GM12878 (cell line): Measurements from ENCODE around the gene PLEKHM2. TPM values are rescaled to one million over a fixed set of nuclear protein-coding genes. Genes with fewer than 3 reads are reported as not detected.
A peak's percentile ranks its signal among the peaks of the same experiment; 100 is the strongest.

ENCODE experiments used
- ATAC-seq: fragments of 200-7000 bp; cut with Tn5 transposase; 3 replicates; pipeline ENCODE4 v1.9.1; 2020; ENCODE audit warnings: mild to moderate bottlenecking, moderate library complexity
- BruUV-seq: library from RNA; stranded (reverse); fragments of 400-500 nt; replicated peaks from 2 replicates; lab custom pipeline; 2021; lab: Mats Ljungman, UMichigan
- CTCF ChIA-PET: fragments of 300-600 bp; sonication (Branson Sonifier 250); formaldehyde crosslinking; extraction: SDS; loops from one replicate; lab custom pipeline; 2021; ENCODE audit warnings: inconsistent platforms; lab: Yijun Ruan, JAX
- POLR2A ChIA-PET: fragments of 350-600 bp; formaldehyde crosslinking; extraction: SDS; loops from one replicate; lab custom pipeline; 2021; ENCODE audit warnings: inconsistent platforms; lab: Charles Lee
- RAD21 ChIA-PET: fragments of 300-600 bp; sonication (Branson Sonifier 250); formaldehyde crosslinking; loops from one replicate; lab custom pipeline; 2023; ENCODE audit warnings: antibody characterized with exemption; ENCODE audit not compliant: unreplicated experiment; lab: Charles Lee
- SMC1A ChIA-PET: fragments of 300-600 bp; sonication (Branson Sonifier 250); formaldehyde crosslinking; loops from one replicate; lab custom pipeline; 2023; ENCODE audit not compliant: unreplicated experiment, uncharacterized antibody; lab: Charles Lee
- DNase-seq: peaks from one replicate; pipeline ENCODE4 v3.0.0-alpha.2; 2011; ENCODE audit warnings: low read depth, low spot score
- FAIRE-seq: peaks from 3 replicates; lab custom pipeline; 2011; peaks lifted over from hg19 to GRCh38; lab: Jason Lieb, UNC
- H2AFZ ChIP-seq: 2 replicates; pipeline ENCODE4 v1.6.0; 2011; ENCODE audit warnings: low read depth, low read length, control low read depth; ENCODE audit not compliant: control insufficient read depth
- H3K27ac ChIP-seq: 2 replicates; pipeline ENCODE4 v1.5.1; 2011; ENCODE audit warnings: control low read depth; ENCODE audit not compliant: control insufficient read depth, insufficient read depth
- H3K27me3 ChIP-seq, 2 experiments: replicated peaks in 1 of 2; 2 replicates each; pipeline versions ENCODE4 v1.6.0 to v1.6.1; 2011; ENCODE audit warnings: low read length in 1 of 2; ENCODE audit not compliant: control insufficient read depth in 2 of 2, insufficient read depth in 2 of 2
- H3K36me3 ChIP-seq, 2 experiments: 2 replicates each; pipeline ENCODE4 v1.5.1; 2011; ENCODE audit warnings: low read length in 1 of 2; ENCODE audit not compliant: control insufficient read depth in 2 of 2, insufficient read depth in 2 of 2
- H3K4me1 ChIP-seq: 2 replicates; pipeline ENCODE4 v1.6.1; 2011; ENCODE audit warnings: mild to moderate bottlenecking, low read length, moderate library complexity, mixed read lengths; ENCODE audit not compliant: control insufficient read depth, insufficient read depth
- H3K4me2 ChIP-seq: 2 replicates; pipeline ENCODE4 v1.6.0; 2011; ENCODE audit warnings: control low read depth; ENCODE audit not compliant: control insufficient read depth, insufficient read depth
- H3K4me3 ChIP-seq: fragments of 200-600 bp; sonication (generic); 2 replicates; pipeline ENCODE4 v1.5.1; 2016
- H3K79me2 ChIP-seq: 2 replicates; pipeline ENCODE4 v1.6.0; 2011; ENCODE audit warnings: low read length; ENCODE audit not compliant: control insufficient read depth, insufficient read depth
- H3K9ac ChIP-seq: 2 replicates; pipeline ENCODE4 v1.8.0; 2011; ENCODE audit warnings: low read length, control low read depth, mixed read lengths; ENCODE audit not compliant: control insufficient read depth, insufficient read depth
- H3K9me3 ChIP-seq: replicated peaks from 3 replicates; pipeline ENCODE4 v1.5.1; 2011; ENCODE audit warnings: mild to moderate bottlenecking, low read length; ENCODE audit not compliant: control insufficient read depth, insufficient read depth
- H4K20me1 ChIP-seq: 2 replicates; pipeline ENCODE4 v1.6.0; 2011; ENCODE audit not compliant: control insufficient read depth, insufficient read depth
- ASH2L ChIP-seq: fragments of 300-600, 200-600 bp; sonication (generic); IDR thresholded peaks from 2 replicates; pipeline ENCODE4 v1.6.1; 2017; ENCODE audit warnings: low read depth, mild to moderate bottlenecking, borderline replicate concordance
- BCL3 ChIP-seq: IDR thresholded peaks from 2 replicates; pipeline ENCODE4 v1.6.1; 2011; ENCODE audit warnings: borderline replicate concordance, low read depth, mild to moderate bottlenecking, moderate library complexity, low read length; ENCODE audit not compliant: insufficient read depth, poor library complexity, severe bottlenecking
- E2F4 ChIP-seq: IDR thresholded peaks from 2 replicates; pipeline ENCODE4 v1.6.1; 2012; ENCODE audit warnings: low read depth, low read length, improper control_type of control experiment
- PAX8 ChIP-seq: fragments of 450-650 bp; IDR thresholded peaks from 2 replicates; pipeline ENCODE4 v1.6.1; 2017; ENCODE audit warnings: mild to moderate bottlenecking, moderate library complexity
- POLR2A ChIP-seq: IDR thresholded peaks from 2 replicates; pipeline ENCODE4 v1.6.1; 2011; ENCODE audit warnings: low read depth, mild to moderate bottlenecking, low read length
- RELA ChIP-seq: fragments of 450-650 bp; IDR thresholded peaks from 2 replicates; pipeline ENCODE4 v1.8.0; 2014; ENCODE audit warnings: borderline replicate concordance; ENCODE audit not compliant: partially characterized antibody
- RUNX3 ChIP-seq: IDR thresholded peaks from 2 replicates; pipeline ENCODE4 v1.6.1; 2012; ENCODE audit warnings: low read length, inconsistent platforms
- WGBS: methylation state at CpG from one replicate; pipeline ENCODE4 v1.1.6; 2016; ENCODE audit warnings: low lambda C conversion rate; ENCODE audit not compliant: insufficient replicate concordance, insufficient coverage; ENCODE audit errors: missing lambda C conversion rate; 5-methylcytosine and 5-hydroxymethylcytosine counted together
- in situ Hi-C: fragments of 300-500 bp; cut with MboI; formaldehyde crosslinking; loops from 9 replicates; pipeline ENCODE4 v1.14.3; 2018; ENCODE audit warnings: mixed read lengths
- intact Hi-C: fragments of 100-400 bp; cut with micrococcal nuclease; formaldehyde crosslinking; loops from one replicate; pipeline ENCODE4 v1.14.2; 2022; ENCODE audit not compliant: unreplicated experiment
- polyA plus RNA-seq, 11 experiments: library from polyadenylated mRNA; depleted of rRNA in 4 of 11; unstranded in 6 of 11; stranded (reverse) in 5 of 11; fragments of >200 nt; fragmentation: Nextera tagmentation in 4 of 11; fragmentation: Illumina TruSeq in 1 of 11; extraction: Ambion mirVana in 4 of 11; extraction: Trizol in 1 of 11; gene quantifications; 1 replicate in 1 of 11; 2 replicates in 10 of 11; pipeline versions ENCODE4 v1.2.1 to v1.2.3, GENCODE V29; 2011 to 2016; ENCODE audit warnings: inconsistent platforms in 2 of 11, missing spikeins in 2 of 11, low read depth in 1 of 11
- total RNA-seq, 4 experiments: library from RNA; depleted of rRNA in 3 of 4; stranded (reverse); fragments of >200 nt in 3 of 4; fragmentation: Illumina TruSeq in 1 of 4; extraction: Trizol in 1 of 4; gene quantifications; 2 replicates each; pipeline versions ENCODE4 v1.2.1 to v1.2.3, GENCODE V29; 2013 to 2021

PLEKHM2 gene
- total and polyA plus RNA-seq, 10 of the 15 experiments (the other 5 are each of a cell fraction or from before 2014, with no cell fraction given) = 0.37 to 55.2 (median 19.3) TPM

GRCh38 chr1:15724949-15725880, 41.1 kb downstream of the PLEKHM2 start:
- intact Hi-C loops (no loop called here), in situ Hi-C loops (no loop called here)
- ChIA-PET POLR2A (interaction anchor here (0.6 kb wide), 1 partner anchor 13 kb away, joined by 3 read pairs; no protein-coding TSS in a partner anchor), CTCF (no interaction called here), RAD21 (no interaction called here), SMC1A (interaction anchor here (0.6 kb wide), 1 partner anchor 28 kb away, joined by 3 read pairs; no protein-coding TSS in a partner anchor)
- 90% methylated on average over 23 of the region's 26 CpGs for WGBS
- H2AFZ ChIP-seq = no peak overlapping the region
- H3K4me2 ChIP-seq = no peak overlapping the region
- H3K9me3 ChIP-seq = no peaks in the 10 kb centered on the region
- BruUV-seq = no TSS peak
- no peak for TF ChIP-seq RELA
- 0 out of 2 replicates have a peak, but pooled peaks have one; percentile 25 for TF ChIP-seq POLR2A
- H3K4me3 ChIP-seq = no peak overlapping the region
- H3K79me2 ChIP-seq = no peaks in the 10 kb centered on the region
- H3K27ac ChIP-seq = no peak overlapping the region
- peaks cover 17 to 35% of the 10 kb centered on the region in 2 experiments; a peak in 3 of 4 replicates for H3K36me3 ChIP-seq
- DNase-seq (no peak), ATAC-seq (no peak), FAIRE-seq (no peak)
- no peaks in the 10 kb centered on the region for H3K4me1 ChIP-seq
- H4K20me1 ChIP-seq = no peaks in the 10 kb centered on the region
- H3K27me3 ChIP-seq = no peaks in the 10 kb centered on the region
- no peak overlapping the region for H3K9ac ChIP-seq

- Histone ChIP-seq H4K20me1 (no peaks in the 10 kb centered on the region), H3K9me3 (no peaks in the 10 kb centered on the region), H3K4me3 (no peak overlapping the region), H3K79me2 (no peaks in the 10 kb centered on the region), H3K36me3 (peaks cover 21 to 35% of the 10 kb centered on the region in 2 experiments), H3K4me2 (no peak overlapping the region), H3K9ac (no peak overlapping the region), H2AFZ (no peak overlapping the region), H3K27me3 (no peaks in the 10 kb centered on the region), H3K4me1 (no peaks in the 10 kb centered on the region), H3K27ac (no peak overlapping the region)
- BruUV-seq = no TSS peak
- in situ Hi-C loops (no loop called here), intact Hi-C loops (no loop called here)
- FAIRE-seq (no peak), ATAC-seq (no peak), DNase-seq (no peak)
- 97% methylated on average over 9 of the region's 9 CpGs for WGBS
- SMC1A ChIA-PET = no interaction called here
- RAD21 ChIA-PET = no interaction called here
- POLR2A ChIA-PET = no interaction called here
- CTCF ChIA-PET = no interaction called here
- TF ChIP-seq ASH2L (no peak), RUNX3 (no peak), BCL3 (no peak), PAX8 (no peak), E2F4 (no peak)
These were observed 42.4 kb downstream of the PLEKHM2 start for GRCh38 chr1:15726508-15726907.
